ENCODE data around the gene PTPRE.

- TF ChIP-seq EZH2 (IDR thresholded peaks at IDR 0.05) (no peak), CTCF (IDR thresholded peaks at IDR 0.05) (no peak), EZH2phosphoT487 (IDR thresholded peaks at IDR 0.05) (no peak)
Measured at GRCh38 chr10:127872871-127873600, 33.9 kb upstream of the PTPRE start.

Measured in neural progenitor cell (in vitro differentiated cells).